HG03066 (cell line): ENCODE results near the gene ABCC2.
"Not testable (repeated sequence)": the region's sequence is repeated elsewhere in the genome, so short reads cannot be mapped to it uniquely, and the experiment has no call there.

ENCODE experiments used
- ATAC-seq: cut with Tn5 transposase; IDR thresholded peaks from one replicate; pipeline ENCODE4 v1.9.1; 2021; ENCODE audit warnings: low read depth; ENCODE audit not compliant: unreplicated experiment

Gene ABCC2

GRCh38 chr10:99851825-99852224, 69.4 kb downstream of the ABCC2 start:
- no peak for ATAC-seq

DNA sequence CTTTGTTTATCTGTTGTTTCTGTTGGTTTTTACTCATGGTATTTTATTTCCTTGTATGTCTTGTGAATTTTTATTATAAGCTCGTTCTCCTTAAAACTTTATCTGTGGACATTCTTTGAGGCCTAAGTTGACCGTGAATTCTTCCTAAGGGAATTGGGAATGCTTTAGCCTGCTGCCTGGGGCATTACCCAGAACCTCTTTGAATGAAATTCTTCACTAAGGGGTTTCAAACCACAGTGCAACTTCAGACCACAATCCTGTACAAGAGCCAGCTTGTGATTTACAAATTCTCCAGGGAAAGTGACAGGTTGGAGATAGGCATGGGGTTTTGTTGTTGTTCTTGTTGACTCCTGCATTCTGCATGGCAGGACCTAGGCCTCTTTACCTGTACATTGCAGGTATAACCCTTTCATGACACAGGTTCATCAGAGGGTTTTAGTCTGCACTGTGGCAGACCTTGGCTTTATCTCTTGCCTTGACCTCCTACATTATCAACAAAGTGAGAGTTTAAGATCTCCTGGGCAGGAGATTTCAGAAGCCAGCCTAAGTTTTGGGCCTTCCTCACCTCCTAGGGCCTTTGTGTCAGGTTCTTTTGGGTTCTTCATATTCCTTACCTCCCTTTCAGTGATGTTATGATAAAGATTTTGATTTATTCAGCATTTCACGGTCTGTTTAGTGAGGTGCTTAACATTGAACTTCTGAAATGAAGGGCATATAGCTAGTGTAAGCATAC, 70.2 kb downstream of the ABCC2 start:
- ATAC-seq, result no peak

DNA sequence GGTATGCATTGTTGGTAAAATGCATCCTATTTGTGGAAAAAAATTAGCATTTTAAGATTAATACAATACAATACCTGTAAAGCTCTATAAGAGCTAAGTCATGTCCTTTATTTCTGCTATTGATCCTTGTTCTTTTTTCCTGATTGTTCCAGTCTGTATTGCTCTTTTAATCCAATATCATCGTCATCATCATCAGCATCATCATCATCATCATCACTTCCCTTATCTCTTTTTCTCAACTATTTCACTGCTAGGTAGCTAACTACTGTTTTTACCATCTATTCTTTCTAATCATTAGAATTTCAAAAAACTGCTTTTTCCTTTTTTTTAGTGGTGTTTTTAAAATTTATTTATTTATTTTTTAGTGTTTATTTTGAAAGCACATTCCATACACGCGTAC, 71.2 kb downstream of the ABCC2 start:
- ATAC-seq, result no peak

DNA sequence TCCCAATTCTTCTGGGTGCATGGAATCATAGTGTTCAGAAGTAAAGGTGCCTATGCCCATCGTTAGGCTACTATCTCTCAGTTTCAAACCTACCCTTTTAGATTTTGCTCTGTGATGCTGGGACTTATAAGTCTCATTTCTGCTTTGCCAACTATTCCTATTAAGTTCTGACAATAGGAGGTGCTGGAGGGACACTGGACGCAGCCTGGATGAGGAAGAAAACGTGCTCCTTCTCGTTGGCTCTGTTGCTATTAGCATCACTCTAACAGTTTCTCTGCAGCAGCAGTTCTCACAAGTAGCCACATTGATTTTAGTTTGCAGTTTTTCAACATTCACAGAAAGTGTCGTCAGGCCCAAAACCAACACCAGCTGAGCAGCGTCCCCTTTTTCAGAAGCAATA, 72.4 kb downstream of the ABCC2 start:
- no peak for ATAC-seq

GRCh38 chr10:99855479-99856071, 73.1 kb downstream of the ABCC2 start:
- no peak for ATAC-seq

DNA sequence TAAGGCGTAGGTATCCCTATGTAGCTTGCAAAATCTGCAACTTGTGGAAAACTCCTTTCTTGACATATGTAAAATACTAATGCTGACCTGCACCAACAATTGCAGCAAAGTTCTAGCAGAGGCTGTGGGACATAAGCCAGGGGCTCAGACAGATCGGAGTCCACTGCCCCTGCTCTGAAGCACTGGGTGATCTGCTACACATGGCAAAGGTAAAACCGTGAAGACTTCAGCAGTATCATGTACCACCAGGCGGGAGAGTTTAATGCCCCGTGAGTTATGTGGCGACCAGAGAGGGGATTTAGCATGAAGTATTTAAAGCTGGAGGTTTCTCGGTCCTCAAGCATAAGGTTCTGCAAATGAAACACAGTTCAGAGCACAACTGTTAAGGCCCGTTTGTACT, 76.4 kb downstream of the ABCC2 start:
- no peak for ATAC-seq

GRCh38 chr10:99859585-99859984, 77.1 kb downstream of the ABCC2 start:
- ATAC-seq, result no peak

GRCh38 chr10:99860466-99860865, 78.0 kb downstream of the ABCC2 start:
- ATAC-seq, result no peak

- not testable (repeated sequence) for ATAC-seq
Observed at GRCh38 chr10:99863535-99864240, 81.2 kb downstream of the ABCC2 start.

DNA sequence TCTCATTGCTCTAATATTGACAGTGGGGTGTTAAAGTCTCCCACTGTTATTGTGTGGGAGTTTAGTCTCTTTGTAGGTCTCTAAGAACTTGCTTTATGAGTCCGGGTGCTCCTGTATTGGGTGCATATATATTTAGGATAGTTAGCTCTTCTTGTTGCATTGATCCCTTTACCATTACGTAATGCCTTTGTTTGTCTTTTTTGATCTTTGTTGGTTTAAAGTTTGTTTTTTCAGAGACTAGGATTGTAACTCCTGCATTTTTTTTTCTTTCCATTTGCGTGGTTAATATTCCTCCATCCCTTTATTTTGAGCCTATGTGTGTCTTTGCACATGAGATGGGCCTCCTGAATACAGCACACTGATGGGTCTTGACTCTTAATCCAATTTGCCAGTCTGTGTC, 84.8 kb downstream of the ABCC2 start:
- ATAC-seq, result not testable (repeated sequence)

- no peak for ATAC-seq
Observed at GRCh38 chr10:99869581-99870122, 87.2 kb downstream of the ABCC2 start.

DNA sequence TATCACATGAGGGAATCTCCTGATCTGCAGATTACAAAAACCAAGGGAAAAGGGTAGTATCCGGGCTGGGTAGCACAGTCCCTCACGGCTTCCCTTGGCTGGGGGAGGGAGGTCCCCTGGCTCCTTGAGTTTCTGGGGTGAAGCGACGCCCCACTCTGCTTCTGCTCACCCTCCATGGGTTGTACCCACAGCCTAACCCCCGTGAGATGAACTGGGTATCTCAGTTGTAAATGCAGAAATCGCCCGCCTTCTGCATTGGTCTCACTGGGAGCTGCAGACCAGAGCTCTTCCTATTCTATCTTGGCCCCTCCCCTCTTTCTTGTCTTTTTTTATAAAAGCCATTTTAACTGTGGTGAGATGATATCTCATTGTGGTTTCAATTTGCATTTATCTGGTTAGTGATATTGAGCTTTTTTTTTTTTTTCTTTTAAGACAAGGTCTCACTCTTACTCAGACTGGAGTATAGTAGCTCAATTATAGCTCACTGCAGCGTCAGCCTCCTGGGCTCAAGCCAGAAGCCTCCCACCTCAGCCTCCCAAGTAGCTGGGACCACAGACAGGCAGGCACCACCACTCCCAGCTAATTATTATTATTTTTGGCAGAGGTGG, 87.8 kb downstream of the ABCC2 start:
- ATAC-seq, result no peak

GRCh38 chr10:99872367-99873162, 90.1 kb downstream of the ABCC2 start:
- ATAC-seq, result no peak

DNA sequence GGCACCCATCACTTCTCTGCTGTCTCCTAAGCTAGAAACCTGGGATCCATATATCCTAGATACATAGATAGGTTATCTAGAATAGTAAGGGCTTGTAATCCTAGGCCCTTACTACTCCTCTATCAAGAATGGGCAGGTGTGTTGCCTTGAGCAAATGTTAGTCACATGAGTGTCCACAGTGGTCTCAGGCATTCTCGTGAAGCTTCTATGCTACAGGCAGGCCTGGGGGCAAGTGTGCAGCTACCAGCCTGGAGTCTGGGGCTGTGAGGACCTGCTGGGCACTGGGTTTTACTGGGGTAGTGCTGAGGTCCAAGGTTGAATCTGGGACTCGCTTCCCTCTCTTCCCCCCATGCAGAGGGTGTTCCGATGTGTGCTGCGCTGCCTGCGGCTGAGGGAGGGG, 91.4 kb downstream of the ABCC2 start:
- ATAC-seq, result no peak

DNA sequence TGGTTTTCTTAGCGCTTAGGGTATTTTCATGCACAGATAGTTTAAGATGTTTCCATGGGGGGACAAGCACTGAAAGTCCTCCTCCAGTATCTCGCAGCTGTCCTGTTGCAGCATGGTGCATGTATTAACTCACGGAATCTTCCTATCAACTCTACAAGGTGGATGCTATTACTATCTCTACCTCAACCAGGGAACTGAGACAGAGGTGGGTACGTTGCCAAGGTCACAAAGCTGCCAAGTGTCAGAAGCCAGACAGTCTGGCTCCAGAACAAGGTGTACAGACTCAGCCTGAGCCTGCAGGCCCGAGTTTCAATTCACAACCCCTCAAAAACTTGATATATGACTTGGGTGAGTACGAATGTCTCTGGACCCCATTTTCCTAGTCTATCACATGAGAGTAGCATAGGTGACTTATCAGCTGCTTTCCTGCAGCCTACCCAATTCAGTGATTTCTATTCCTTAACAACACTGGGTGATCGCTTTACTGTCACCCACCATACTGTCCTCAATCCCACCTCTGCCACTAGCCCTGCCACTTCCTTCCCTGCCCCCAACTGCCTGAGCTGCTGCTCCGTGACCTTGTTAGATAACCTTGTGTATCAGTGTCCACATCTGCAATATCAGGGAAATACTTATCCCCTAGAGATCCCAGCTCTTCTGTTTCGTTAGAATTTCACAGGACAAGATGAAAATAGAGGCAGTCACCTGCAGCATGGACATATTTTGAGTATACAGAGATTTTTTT, 92.1 kb downstream of the ABCC2 start:
- ATAC-seq, result no peak

GRCh38 chr10:99875473-99875872, 93.0 kb downstream of the ABCC2 start:
- no peak for ATAC-seq

DNA sequence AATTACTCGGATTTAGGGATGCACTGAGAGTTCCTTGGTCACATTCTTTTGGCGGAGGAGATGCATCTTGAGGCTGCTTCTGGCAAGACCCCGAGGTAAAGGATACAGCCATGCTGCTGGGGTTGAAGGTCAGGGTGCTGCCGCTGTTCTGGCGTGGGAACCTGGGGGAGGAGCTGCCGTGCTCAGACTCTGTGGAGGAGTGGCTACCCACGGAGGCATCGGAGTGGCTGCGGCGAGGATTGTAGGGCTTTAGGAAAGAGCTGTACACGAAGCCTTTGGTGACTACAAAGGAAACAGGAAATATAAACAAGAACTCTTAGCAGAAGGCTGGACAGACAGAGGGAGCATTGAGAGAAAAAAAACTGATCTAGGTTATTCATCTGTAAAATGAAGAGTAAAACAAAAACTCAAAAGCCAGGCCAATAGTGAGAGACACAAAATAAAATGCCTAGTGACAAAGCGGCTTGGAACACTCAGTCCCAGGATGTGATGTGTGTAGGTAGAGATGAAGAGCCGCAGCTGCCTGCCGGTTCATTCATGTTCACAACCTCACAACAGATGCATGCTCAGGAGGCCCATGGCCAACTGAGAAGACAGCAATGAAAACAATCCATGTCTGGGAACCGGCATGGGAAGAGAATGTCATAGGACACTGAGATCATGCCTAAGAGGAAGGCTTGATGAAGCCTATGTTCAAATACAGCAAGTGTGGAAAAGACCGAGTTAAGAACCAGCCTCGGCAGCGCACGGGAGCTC, 97.8 kb downstream of the ABCC2 start:
- no peak for ATAC-seq

GRCh38 chr10:99881371-99881770, 98.9 kb downstream of the ABCC2 start:
- no peak for ATAC-seq

DNA sequence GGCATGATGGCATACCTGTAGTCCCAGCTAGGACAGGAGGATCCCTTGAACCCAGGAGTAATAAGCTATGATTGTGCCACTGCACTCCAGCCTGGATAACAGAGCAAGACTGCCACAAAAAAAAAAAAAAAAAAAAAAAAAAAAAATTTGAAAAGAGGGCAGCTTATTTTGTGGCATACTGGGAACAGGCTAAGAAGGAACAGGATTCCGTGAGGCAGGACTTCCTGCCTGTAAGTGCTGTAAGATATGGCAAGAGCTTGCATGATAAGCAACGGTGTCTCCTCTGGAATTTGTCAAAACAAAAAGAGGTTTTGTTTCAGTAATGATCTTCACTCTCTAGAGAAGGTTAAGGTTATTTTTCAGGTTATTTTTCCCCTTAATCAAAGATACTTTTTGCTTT, 101.1 kb downstream of the ABCC2 start:
- ATAC-seq, result no peak
